ENCODE measurements around the gene CACNA2D2.

GRCh38 chr3:50467919-50468318 is 35.5 kb downstream of the CACNA2D2 start:
- TF ChIP-seq POLR2AphosphoS5 (IDR thresholded peaks at IDR 0.05; ENCODE audit: insufficient read depth in 1 of 2, low read depth in 1 of 2) (no peak), CTCF (IDR thresholded peaks at IDR 0.05) (no peak), POLR2A (IDR thresholded peaks at IDR 0.05) (no peak)
